Gastroesophageal sphincter (tissue), 3 donors: Measurements from ENCODE around the gene ROR1.

Experiments
- CTCF ChIP-seq, 4 experiments: fragments of 200-600 bp in 2 of 4; fragments of 450-650 bp in 2 of 4; sonication (generic) in 1 of 4; IDR thresholded peaks; one replicate each; pipeline ENCODE4 v1.5.1; 2017 to 2019; ENCODE audit warnings: antibody characterized with exemption in 4 of 4, mild to moderate bottlenecking in 2 of 4, moderate library complexity in 2 of 4
- EP300 ChIP-seq: sonication (generic); formaldehyde crosslinking; IDR thresholded peaks from one replicate; pipeline ENCODE4 v1.6.1; 2017; ENCODE audit warnings: antibody characterized with exemption, mild to moderate bottlenecking
- POLR2A ChIP-seq, 2 donors: fragments of 450-650 bp; IDR thresholded peaks; one replicate each; pipeline ENCODE4 v1.6.1; 2017; ENCODE audit warnings: antibody characterized with exemption in 2 of 2, mild to moderate bottlenecking in 2 of 2, moderate library complexity in 1 of 2

GRCh38 chr1:64172458-64172983, 398.7 kb downstream of the ROR1 start:
- no peak for TF ChIP-seq CTCF (IDR thresholded peaks at IDR 0.05)
- no peak for TF ChIP-seq POLR2A (IDR thresholded peaks at IDR 0.05)
- TF ChIP-seq EP300: no peak
